AG10803 (cell line): Measurements from ENCODE around the gene ZBTB46.
"Not testable (repeated sequence)": the region's sequence is repeated elsewhere in the genome, so short reads cannot be mapped to it uniquely, and the experiment has no call there.

Experiments
- DNase-seq: peaks from one replicate; pipeline ENCODE4 v3.0.0; 2010; ENCODE audit warnings: low read depth
- H3K4me3 ChIP-seq: 2 replicates; pipeline ENCODE4 v1.5.1; 2011; ENCODE audit warnings: mild to moderate bottlenecking, low read length, control low read depth
- TF ChIP-seq, protein P1 (sequence below): conservative IDR thresholded peaks from 2 replicates; pipeline ENCODE4 v1.5.1; 2011; ENCODE audit warnings: mild to moderate bottlenecking, low read length, control low read depth, inconsistent platforms

ZBTB46 gene, protein sequence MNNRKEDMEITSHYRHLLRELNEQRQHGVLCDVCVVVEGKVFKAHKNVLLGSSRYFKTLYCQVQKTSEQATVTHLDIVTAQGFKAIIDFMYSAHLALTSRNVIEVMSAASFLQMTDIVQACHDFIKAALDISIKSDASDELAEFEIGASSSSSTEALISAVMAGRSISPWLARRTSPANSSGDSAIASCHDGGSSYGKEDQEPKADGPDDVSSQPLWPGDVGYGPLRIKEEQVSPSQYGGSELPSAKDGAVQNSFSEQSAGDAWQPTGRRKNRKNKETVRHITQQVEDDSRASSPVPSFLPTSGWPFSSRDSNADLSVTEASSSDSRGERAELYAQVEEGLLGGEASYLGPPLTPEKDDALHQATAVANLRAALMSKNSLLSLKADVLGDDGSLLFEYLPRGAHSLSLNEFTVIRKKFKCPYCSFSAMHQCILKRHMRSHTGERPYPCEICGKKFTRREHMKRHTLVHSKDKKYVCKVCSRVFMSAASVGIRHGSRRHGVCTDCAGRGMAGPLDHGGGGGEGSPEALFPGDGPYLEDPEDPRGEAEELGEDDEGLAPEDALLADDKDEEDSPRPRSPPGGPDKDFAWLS

DNA sequence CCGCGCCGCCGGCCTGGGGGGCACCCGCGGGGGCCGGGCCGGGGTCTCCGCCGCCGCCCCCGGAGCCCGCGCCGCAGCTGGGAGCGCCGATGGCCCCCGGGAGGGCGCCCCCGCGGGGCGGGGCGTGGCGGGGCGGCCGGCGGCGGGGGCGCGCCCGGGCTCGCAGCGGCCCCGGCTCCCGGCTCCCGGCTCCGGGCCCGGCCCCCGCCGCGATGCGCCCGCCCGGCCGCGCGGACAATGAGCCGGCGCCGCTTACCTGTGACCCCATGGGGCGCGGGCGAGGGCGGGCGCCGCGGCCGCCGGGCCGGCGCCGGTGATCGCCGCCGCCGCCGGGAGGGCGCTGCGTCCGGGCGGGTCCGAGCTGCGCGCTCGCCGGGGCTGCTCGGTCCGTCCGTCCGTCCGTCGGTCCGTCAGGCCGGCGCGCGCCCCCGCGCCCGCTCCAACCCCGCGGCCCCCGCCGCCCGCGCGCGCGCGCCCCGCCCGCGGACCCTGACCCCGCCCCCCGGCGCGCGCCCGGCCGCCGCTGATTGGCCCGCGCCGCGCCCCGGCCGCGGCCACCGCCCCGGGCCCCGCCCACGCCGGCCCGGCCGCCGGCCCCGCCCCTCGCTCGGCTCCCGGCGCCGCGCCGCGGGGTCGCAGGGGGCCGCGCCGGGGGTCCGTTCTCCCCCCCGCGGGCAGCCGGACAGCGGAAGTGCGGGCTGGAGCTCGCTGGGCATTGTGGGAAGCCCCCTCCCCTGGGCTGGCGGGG lies at the start of gene ZBTB46:
TSS of gene ZBTB46 (minus strand) at position 424 of the 748 bp plus-strand sequence. CDS start 40,507 bp downstream, outside the sequence.
- TF ChIP-seq, protein P1, sequence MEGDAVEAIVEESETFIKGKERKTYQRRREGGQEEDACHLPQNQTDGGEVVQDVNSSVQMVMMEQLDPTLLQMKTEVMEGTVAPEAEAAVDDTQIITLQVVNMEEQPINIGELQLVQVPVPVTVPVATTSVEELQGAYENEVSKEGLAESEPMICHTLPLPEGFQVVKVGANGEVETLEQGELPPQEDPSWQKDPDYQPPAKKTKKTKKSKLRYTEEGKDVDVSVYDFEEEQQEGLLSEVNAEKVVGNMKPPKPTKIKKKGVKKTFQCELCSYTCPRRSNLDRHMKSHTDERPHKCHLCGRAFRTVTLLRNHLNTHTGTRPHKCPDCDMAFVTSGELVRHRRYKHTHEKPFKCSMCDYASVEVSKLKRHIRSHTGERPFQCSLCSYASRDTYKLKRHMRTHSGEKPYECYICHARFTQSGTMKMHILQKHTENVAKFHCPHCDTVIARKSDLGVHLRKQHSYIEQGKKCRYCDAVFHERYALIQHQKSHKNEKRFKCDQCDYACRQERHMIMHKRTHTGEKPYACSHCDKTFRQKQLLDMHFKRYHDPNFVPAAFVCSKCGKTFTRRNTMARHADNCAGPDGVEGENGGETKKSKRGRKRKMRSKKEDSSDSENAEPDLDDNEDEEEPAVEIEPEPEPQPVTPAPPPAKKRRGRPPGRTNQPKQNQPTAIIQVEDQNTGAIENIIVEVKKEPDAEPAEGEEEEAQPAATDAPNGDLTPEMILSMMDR, result no peak
- DNase-seq, result peak; percentile 24
- peak within 1 kb of the TSS; percentile 35 for H3K4me3 ChIP-seq

DNA sequence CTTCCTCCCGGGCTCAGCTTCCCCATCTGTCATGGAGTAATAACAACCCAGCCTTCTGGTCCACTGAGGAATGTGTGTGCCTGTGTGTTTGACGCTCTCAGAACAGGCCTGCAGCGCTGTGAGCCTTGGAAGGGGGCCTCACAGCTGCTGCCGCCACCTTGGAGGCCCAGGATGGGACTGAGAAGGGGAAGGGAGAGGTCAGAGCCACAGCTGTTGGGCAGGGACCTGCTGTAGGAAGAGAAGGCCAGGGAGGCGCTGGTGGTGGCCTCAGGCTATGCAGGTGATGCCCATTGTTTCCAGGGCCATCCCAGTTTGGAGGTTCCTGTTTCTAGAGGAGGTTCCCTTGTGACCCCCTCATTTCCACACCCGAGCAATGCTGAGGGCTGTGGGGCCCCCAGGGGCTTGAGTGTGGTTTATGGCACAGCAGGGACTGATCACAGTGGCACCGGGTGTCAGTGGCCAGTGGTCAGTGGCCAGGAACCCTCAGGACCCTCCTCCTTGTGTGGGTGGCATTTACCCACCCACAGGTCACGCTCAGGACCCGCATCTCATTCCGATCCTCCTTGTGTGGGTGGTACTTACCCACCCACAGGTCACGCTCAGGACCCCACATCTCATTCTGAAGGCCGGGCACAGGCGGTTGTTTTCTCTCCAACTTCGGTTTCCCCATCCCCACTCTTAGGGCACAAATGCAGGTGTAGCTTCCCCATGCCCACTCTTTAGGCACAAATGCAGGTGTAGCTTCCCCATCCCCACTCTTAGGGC lies 48.0 kb upstream of the ZBTB46 start:
- no peak for DNase-seq
- H3K4me3 ChIP-seq, result no peak overlapping the region
- TF ChIP-seq, protein P1, result no peak

DNA sequence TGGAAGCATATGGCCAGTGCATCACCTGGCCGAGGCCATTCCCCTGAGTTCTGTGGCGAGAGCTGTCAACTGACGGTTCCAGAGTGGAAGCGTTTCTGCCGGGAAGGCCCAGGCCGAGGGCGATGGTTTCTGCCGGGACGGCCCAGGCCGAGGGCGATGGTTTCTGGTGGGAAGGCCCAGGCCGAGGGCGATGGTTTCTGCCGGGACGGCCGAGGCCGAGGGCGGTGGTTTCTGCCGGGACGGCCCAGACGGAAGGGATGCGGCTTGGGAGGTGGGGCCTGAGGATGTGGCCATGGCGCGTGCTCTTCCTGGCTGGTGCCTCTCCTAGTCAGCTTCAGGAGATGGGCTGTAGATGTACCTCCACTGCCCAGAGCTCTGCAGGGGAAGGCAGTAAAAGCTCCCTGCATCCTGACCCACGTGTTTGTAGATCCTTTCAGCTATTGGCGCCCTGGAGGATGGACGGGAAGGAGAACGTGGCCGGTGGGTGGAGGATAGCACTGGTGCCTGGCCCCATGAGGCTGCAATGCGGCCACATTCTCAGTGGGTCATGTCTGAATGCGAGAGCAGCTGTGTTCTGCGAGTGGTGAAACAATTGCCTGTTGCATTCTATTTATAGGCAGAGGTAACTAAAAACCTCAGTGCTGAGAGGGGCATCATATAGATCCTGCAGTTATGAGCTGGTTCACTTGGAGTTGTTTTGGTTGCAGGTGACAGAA lies 46.8 kb upstream of the ZBTB46 start:
- TF ChIP-seq, protein P1, result no peak
- no peak for DNase-seq
- no peak overlapping the region for H3K4me3 ChIP-seq

DNA sequence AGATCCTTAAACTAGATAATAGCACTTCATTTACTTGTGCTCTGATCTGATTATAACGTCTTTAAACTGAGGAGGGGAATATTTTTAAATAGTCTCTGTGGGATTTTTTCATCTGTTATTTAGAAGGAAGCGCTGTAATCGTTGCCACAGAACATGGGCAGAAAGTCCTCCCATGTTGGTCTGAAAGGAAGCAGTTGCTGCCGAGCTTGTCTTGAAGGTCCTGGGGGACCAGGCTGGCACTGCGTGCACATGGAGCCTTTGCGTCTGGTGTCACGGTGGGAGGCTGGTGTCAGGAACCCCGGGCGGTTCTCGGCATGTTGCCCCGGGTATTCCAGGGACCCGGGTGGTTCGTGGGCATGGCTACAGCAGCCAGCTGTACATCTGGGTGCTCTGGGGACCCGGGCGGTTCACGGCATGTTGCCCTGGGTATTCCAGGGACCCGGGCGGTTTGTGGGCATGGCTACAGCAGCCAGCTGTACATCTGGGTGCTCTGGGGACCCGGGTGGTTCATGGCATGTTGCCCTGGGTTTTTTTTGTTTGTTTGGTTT lies 45.5 kb upstream of the ZBTB46 start:
- no peak overlapping the region for H3K4me3 ChIP-seq
- TF ChIP-seq, protein P1, result no peak
- no peak for DNase-seq

DNA sequence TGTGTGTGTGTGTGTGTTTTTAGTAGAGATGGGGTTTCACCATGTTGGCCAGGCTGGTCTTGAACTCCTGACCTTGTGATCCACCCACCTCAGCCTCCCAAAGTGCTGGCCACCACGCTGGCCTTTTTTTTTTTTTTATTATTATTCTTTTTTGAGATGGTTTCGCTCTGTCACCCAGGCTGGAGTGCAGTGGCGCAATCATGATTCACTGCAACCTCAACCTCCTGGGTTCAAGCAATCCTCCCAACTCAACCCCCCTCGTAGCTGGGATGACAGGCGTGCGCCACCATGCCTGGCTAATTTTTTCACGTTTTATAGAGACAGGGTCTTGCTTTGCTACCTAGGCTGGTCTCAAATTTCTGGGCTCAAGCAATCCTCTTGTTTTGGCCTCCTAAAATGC lies 43.2 kb upstream of the ZBTB46 start:
- DNase-seq, H3K4me3 ChIP-seq: not testable (repeated sequence)

DNA sequence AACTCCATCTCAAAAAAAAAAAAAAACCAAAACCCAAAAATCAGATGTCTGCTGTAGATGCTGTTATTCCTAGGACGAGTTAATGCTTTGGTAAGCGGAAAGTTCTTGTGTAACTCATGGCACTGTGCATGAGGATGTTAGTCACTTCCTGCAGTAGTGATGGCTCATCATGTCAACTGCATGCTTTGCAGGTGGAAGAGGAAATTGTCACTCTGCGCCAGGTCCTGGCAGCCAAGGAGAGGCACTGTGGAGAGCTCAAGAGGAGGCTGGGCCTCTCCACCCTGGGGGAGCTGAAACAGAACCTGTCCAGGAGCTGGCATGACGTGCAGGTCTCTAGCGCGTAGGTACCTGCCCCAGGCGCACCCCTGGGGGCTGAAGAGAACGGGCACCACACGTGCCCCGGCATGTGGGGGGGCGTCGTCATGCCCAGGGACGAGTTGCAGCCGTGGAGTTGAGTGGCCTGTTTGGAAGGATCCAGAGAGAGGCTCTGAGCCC lies 42.5 kb upstream of the ZBTB46 start:
- H3K4me3 ChIP-seq, result no peak overlapping the region
- peak; percentile 85 for DNase-seq
- TF ChIP-seq, protein P1, result no peak
